Lower leg skin (tissue), 3 donors: ENCODE results near the gene ODAD2.

Source experiments
- POLR2A ChIP-seq, 2 donors: fragments of 450-650 bp; IDR thresholded peaks; one replicate each; pipeline ENCODE4 v1.6.1; 2016 to 2017; ENCODE audit warnings: antibody characterized with exemption in 2 of 2, mild to moderate bottlenecking in 1 of 2, moderate library complexity in 1 of 2
- TF ChIP-seq, protein P1 (sequence below), 3 donors: fragments of 450-650 bp; IDR thresholded peaks; one replicate each; pipeline ENCODE4 v1.5.1; 2016; ENCODE audit warnings: antibody characterized with exemption in 3 of 3, mild to moderate bottlenecking in 3 of 3, moderate library complexity in 2 of 3

DNA sequence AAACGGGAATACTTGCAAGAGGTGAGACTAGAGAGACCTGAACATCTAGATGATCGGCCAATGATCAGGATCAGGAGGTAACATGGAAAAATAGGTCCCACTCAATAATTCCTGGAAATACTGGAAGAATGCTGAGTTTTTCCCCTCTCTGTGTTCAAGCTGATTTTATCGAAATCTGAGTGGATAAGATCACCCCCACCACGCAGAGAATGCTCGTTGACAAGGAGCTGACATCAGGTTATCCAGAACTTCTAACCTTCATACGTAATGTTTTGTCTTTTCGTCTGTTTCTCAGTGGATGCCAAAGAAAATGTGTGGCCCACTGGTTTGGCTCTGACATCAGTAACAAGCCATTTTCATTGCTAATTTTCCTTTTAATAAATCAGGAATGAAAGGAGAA lies 194.7 kb downstream of the ODAD2 start:
- TF ChIP-seq, protein P1, sequence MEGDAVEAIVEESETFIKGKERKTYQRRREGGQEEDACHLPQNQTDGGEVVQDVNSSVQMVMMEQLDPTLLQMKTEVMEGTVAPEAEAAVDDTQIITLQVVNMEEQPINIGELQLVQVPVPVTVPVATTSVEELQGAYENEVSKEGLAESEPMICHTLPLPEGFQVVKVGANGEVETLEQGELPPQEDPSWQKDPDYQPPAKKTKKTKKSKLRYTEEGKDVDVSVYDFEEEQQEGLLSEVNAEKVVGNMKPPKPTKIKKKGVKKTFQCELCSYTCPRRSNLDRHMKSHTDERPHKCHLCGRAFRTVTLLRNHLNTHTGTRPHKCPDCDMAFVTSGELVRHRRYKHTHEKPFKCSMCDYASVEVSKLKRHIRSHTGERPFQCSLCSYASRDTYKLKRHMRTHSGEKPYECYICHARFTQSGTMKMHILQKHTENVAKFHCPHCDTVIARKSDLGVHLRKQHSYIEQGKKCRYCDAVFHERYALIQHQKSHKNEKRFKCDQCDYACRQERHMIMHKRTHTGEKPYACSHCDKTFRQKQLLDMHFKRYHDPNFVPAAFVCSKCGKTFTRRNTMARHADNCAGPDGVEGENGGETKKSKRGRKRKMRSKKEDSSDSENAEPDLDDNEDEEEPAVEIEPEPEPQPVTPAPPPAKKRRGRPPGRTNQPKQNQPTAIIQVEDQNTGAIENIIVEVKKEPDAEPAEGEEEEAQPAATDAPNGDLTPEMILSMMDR (IDR thresholded peaks at IDR 0.05): no peak
- no peak for TF ChIP-seq POLR2A (IDR thresholded peaks at IDR 0.05)
